GM12878 (cell line): ENCODE results near the gene FTSJ1. TPM values are rescaled to one million over a fixed set of nuclear protein-coding genes. Genes with fewer than 3 reads are reported as not detected.

Experiments used
- ATAC-seq: fragments of 200-7000 bp; cut with Tn5 transposase; 3 replicates; pipeline ENCODE4 v1.9.1; 2020; ENCODE audit warnings: mild to moderate bottlenecking, moderate library complexity
- BruUV-seq: library from RNA; stranded (reverse); fragments of 400-500 nt; replicated peaks from 2 replicates; lab custom pipeline; 2021; lab: Mats Ljungman, UMichigan
- CTCF ChIA-PET: fragments of 300-600 bp; sonication (Branson Sonifier 250); formaldehyde crosslinking; extraction: SDS; loops from one replicate; lab custom pipeline; 2021; ENCODE audit warnings: inconsistent platforms; lab: Yijun Ruan, JAX
- POLR2A ChIA-PET: fragments of 350-600 bp; formaldehyde crosslinking; extraction: SDS; loops from one replicate; lab custom pipeline; 2021; ENCODE audit warnings: inconsistent platforms; lab: Charles Lee
- RAD21 ChIA-PET: fragments of 300-600 bp; sonication (Branson Sonifier 250); formaldehyde crosslinking; loops from one replicate; lab custom pipeline; 2023; ENCODE audit warnings: antibody characterized with exemption; ENCODE audit not compliant: unreplicated experiment; lab: Charles Lee
- SMC1A ChIA-PET: fragments of 300-600 bp; sonication (Branson Sonifier 250); formaldehyde crosslinking; loops from one replicate; lab custom pipeline; 2023; ENCODE audit not compliant: unreplicated experiment, uncharacterized antibody; lab: Charles Lee
- DNase-seq: peaks from one replicate; pipeline ENCODE4 v3.0.0-alpha.2; 2011; ENCODE audit warnings: low read depth, low spot score
- FAIRE-seq: peaks from 3 replicates; lab custom pipeline; 2011; peaks lifted over from hg19 to GRCh38; lab: Jason Lieb, UNC
- H2AFZ ChIP-seq: 2 replicates; pipeline ENCODE4 v1.6.0; 2011; ENCODE audit warnings: low read depth, low read length, control low read depth; ENCODE audit not compliant: control insufficient read depth
- H3K27ac ChIP-seq: 2 replicates; pipeline ENCODE4 v1.5.1; 2011; ENCODE audit warnings: control low read depth; ENCODE audit not compliant: control insufficient read depth, insufficient read depth
- H3K27me3 ChIP-seq, 2 experiments: replicated peaks in 1 of 2; 2 replicates each; pipeline versions ENCODE4 v1.6.0 to v1.6.1; 2011; ENCODE audit warnings: low read length in 1 of 2; ENCODE audit not compliant: control insufficient read depth in 2 of 2, insufficient read depth in 2 of 2
- H3K36me3 ChIP-seq, 2 experiments: 2 replicates each; pipeline ENCODE4 v1.5.1; 2011; ENCODE audit warnings: low read length in 1 of 2; ENCODE audit not compliant: control insufficient read depth in 2 of 2, insufficient read depth in 2 of 2
- H3K4me1 ChIP-seq: 2 replicates; pipeline ENCODE4 v1.6.1; 2011; ENCODE audit warnings: mild to moderate bottlenecking, low read length, moderate library complexity, mixed read lengths; ENCODE audit not compliant: control insufficient read depth, insufficient read depth
- H3K4me2 ChIP-seq: 2 replicates; pipeline ENCODE4 v1.6.0; 2011; ENCODE audit warnings: control low read depth; ENCODE audit not compliant: control insufficient read depth, insufficient read depth
- H3K4me3 ChIP-seq: fragments of 200-600 bp; sonication (generic); 2 replicates; pipeline ENCODE4 v1.5.1; 2016
- H3K79me2 ChIP-seq: 2 replicates; pipeline ENCODE4 v1.6.0; 2011; ENCODE audit warnings: low read length; ENCODE audit not compliant: control insufficient read depth, insufficient read depth
- H3K9ac ChIP-seq: 2 replicates; pipeline ENCODE4 v1.8.0; 2011; ENCODE audit warnings: low read length, control low read depth, mixed read lengths; ENCODE audit not compliant: control insufficient read depth, insufficient read depth
- H3K9me3 ChIP-seq: replicated peaks from 3 replicates; pipeline ENCODE4 v1.5.1; 2011; ENCODE audit warnings: mild to moderate bottlenecking, low read length; ENCODE audit not compliant: control insufficient read depth, insufficient read depth
- H4K20me1 ChIP-seq: 2 replicates; pipeline ENCODE4 v1.6.0; 2011; ENCODE audit not compliant: control insufficient read depth, insufficient read depth
- CREB1 ChIP-seq: IDR thresholded peaks from 2 replicates; pipeline ENCODE4 v1.6.1; 2012; ENCODE audit warnings: low read depth, mild to moderate bottlenecking, inconsistent platforms
- CREM ChIP-seq: IDR thresholded peaks from 2 replicates; pipeline ENCODE4 v1.6.1; 2014; ENCODE audit warnings: antibody characterized with exemption, low read depth
- EGR1 ChIP-seq, 2 experiments: IDR thresholded peaks; 1 replicate in 1 of 2; 2 replicates in 1 of 2; pipeline ENCODE4 v1.6.1; 2011 to 2012; ENCODE audit warnings: low read depth in 2 of 2, low read length in 2 of 2, borderline replicate concordance in 1 of 2, mild to moderate bottlenecking in 1 of 2, moderate library complexity in 1 of 2
- GATAD2B ChIP-seq: fragments of 450-650 bp; conservative IDR thresholded peaks from 2 replicates; pipeline ENCODE4 v1.6.1; 2017; ENCODE audit warnings: low read depth, mild to moderate bottlenecking, moderate library complexity
- IKZF2 ChIP-seq, 2 experiments: fragments of 450-650 bp; IDR thresholded peaks; 2 replicates each; pipeline ENCODE4 v1.6.1; 2017; ENCODE audit warnings: mild to moderate bottlenecking in 2 of 2, moderate library complexity in 2 of 2
- NFIC ChIP-seq: IDR thresholded peaks from 2 replicates; pipeline ENCODE4 v1.6.1; 2012; ENCODE audit warnings: low read depth, mild to moderate bottlenecking, inconsistent platforms, low read length, moderate library complexity
- NFXL1 ChIP-seq: fragments of 450-650 bp; IDR thresholded peaks from 2 replicates; pipeline ENCODE4 v1.6.1; 2017; ENCODE audit warnings: antibody characterized with exemption, mild to moderate bottlenecking, borderline replicate concordance
- NFYA ChIP-seq: IDR thresholded peaks from 2 replicates; pipeline ENCODE4 v1.6.1; 2011; ENCODE audit warnings: low read depth, mild to moderate bottlenecking, low read length, improper control_type of control experiment, borderline replicate concordance
- RELA ChIP-seq: fragments of 450-650 bp; IDR thresholded peaks from 2 replicates; pipeline ENCODE4 v1.8.0; 2014; ENCODE audit warnings: borderline replicate concordance; ENCODE audit not compliant: partially characterized antibody
- TAF1 ChIP-seq: IDR thresholded peaks from 2 replicates; pipeline ENCODE4 v1.6.1; 2011; ENCODE audit warnings: mild to moderate bottlenecking, low read depth, low read length, borderline replicate concordance
- WGBS: methylation state at CpG from one replicate; pipeline ENCODE4 v1.1.6; 2016; ENCODE audit warnings: low lambda C conversion rate; ENCODE audit not compliant: insufficient replicate concordance, insufficient coverage; ENCODE audit errors: missing lambda C conversion rate; 5-methylcytosine and 5-hydroxymethylcytosine counted together
- in situ Hi-C: fragments of 300-500 bp; cut with MboI; formaldehyde crosslinking; loops from 9 replicates; pipeline ENCODE4 v1.14.3; 2018; ENCODE audit warnings: mixed read lengths
- intact Hi-C: fragments of 100-400 bp; cut with micrococcal nuclease; formaldehyde crosslinking; loops from one replicate; pipeline ENCODE4 v1.14.2; 2022; ENCODE audit not compliant: unreplicated experiment
- polyA plus RNA-seq, 11 experiments: library from polyadenylated mRNA; depleted of rRNA in 4 of 11; unstranded in 6 of 11; stranded (reverse) in 5 of 11; fragments of >200 nt; fragmentation: Nextera tagmentation in 4 of 11; fragmentation: Illumina TruSeq in 1 of 11; extraction: Ambion mirVana in 4 of 11; extraction: Trizol in 1 of 11; gene quantifications; 1 replicate in 1 of 11; 2 replicates in 10 of 11; pipeline versions ENCODE4 v1.2.1 to v1.2.3, GENCODE V29; 2011 to 2016; ENCODE audit warnings: inconsistent platforms in 2 of 11, missing spikeins in 2 of 11, low read depth in 1 of 11
- total RNA-seq, 4 experiments: library from RNA; depleted of rRNA in 3 of 4; stranded (reverse); fragments of >200 nt in 3 of 4; fragmentation: Illumina TruSeq in 1 of 4; extraction: Trizol in 1 of 4; gene quantifications; 2 replicates each; pipeline versions ENCODE4 v1.2.1 to v1.2.3, GENCODE V29; 2013 to 2021
- TF ChIP-seq, protein P1 (sequence below): fragments of 450-650 bp; IDR thresholded peaks from 2 replicates; pipeline ENCODE4 v1.6.1; 2014; ENCODE audit warnings: mild to moderate bottlenecking
- TF ChIP-seq, protein P2 (sequence below): fragments of 150-350 bp; IDR thresholded peaks from 2 replicates; pipeline ENCODE4 v1.6.1; 2014; ENCODE audit warnings: mild to moderate bottlenecking, low read depth, low read length
- TF ChIP-seq, protein P3 (sequence below): fragments of 450-650 bp; IDR thresholded peaks from 2 replicates; pipeline ENCODE4 v1.6.1; 2017; ENCODE audit warnings: borderline replicate concordance
- TF ChIP-seq, protein P4 (sequence below): IDR thresholded peaks from 2 replicates; pipeline ENCODE4 v1.6.1; 2012; ENCODE audit warnings: low read length, inconsistent platforms
- TF ChIP-seq, protein P5 (sequence below): fragments of 450-650 bp; formaldehyde crosslinking; IDR thresholded peaks from 2 replicates; pipeline ENCODE4 v1.5.0; 2022; ENCODE audit warnings: mild to moderate bottlenecking, missing genetic modification characterization

Gene FTSJ1
- total and polyA plus RNA-seq, 10 of the 15 experiments (the other 5 are each of a cell fraction or from before 2014, with no cell fraction given): 8.8 to 87.8 (median 57.9) TPM

DNA sequence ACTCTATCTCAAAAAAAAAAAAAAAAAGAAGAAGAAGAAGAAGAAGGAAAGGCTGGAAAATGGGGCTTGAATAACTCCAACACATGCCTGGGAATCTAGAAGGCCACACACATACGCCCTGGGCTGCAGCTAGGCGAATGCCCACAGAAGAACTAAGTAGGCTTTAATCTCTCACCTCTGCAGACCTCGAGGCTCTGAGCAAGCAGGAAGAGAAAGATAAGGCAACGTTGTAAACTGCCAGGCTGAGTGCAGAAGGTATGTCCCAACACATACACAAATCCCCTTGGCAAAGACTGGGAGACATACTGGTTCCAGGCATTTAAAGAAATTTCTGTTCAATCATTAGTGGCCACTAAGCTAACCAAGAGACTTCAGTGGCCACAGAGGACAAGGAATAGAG is 24.3 kb upstream of the FTSJ1 start:
- no TSS peak for BruUV-seq
- 53% methylated on average over 4 of the region's 4 CpGs for WGBS
- H3K9me3 ChIP-seq: no peaks in the 10 kb centered on the region
- H3K36me3 ChIP-seq: no peaks in the 10 kb centered on the region
- no peaks in the 10 kb centered on the region for H3K4me1 ChIP-seq
- H2AFZ ChIP-seq: no peak overlapping the region
- no peaks in the 10 kb centered on the region for H3K79me2 ChIP-seq
- ChIA-PET RAD21 (no interaction called here), CTCF (interaction anchor here (1.0 kb wide), 1 partner anchor 135 kb away, joined by 3 read pairs; no protein-coding TSS in a partner anchor), SMC1A (no interaction called here), POLR2A (no interaction called here)
- H3K4me2 ChIP-seq: no peak overlapping the region
- FAIRE-seq (no peak), DNase-seq (no peak), ATAC-seq (no peak)
- H3K27me3 ChIP-seq: no peaks in the 10 kb centered on the region
- in situ Hi-C loops: no loop called here
- intact Hi-C loops: no loop called here
- H3K27ac ChIP-seq: no peak overlapping the region
- H3K4me3 ChIP-seq: no peak overlapping the region
- no peaks in the 10 kb centered on the region for H4K20me1 ChIP-seq
- H3K9ac ChIP-seq: no peak overlapping the region
- TF ChIP-seq IKZF2 (IDR thresholded peaks at IDR 0.05) (no peak), NFYA (no peak), GATAD2B (no peak), CREM (no peak), NFXL1 (no peak), EGR1 (IDR thresholded peaks at IDR 0.05; ENCODE audit: borderline replicate concordance in 1 of 2, low read depth in 2 of 2, low read length in 2 of 2) (no peak), CREB1 (no peak), NFIC (no peak), TAF1 (no peak), RELA (no peak)
- TF ChIP-seq, protein P1, sequence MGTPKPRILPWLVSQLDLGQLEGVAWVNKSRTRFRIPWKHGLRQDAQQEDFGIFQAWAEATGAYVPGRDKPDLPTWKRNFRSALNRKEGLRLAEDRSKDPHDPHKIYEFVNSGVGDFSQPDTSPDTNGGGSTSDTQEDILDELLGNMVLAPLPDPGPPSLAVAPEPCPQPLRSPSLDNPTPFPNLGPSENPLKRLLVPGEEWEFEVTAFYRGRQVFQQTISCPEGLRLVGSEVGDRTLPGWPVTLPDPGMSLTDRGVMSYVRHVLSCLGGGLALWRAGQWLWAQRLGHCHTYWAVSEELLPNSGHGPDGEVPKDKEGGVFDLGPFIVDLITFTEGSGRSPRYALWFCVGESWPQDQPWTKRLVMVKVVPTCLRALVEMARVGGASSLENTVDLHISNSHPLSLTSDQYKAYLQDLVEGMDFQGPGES: no peak
- TF ChIP-seq, protein P2, sequence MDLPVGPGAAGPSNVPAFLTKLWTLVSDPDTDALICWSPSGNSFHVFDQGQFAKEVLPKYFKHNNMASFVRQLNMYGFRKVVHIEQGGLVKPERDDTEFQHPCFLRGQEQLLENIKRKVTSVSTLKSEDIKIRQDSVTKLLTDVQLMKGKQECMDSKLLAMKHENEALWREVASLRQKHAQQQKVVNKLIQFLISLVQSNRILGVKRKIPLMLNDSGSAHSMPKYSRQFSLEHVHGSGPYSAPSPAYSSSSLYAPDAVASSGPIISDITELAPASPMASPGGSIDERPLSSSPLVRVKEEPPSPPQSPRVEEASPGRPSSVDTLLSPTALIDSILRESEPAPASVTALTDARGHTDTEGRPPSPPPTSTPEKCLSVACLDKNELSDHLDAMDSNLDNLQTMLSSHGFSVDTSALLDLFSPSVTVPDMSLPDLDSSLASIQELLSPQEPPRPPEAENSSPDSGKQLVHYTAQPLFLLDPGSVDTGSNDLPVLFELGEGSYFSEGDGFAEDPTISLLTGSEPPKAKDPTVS: no peak
- TF ChIP-seq, protein P3, sequence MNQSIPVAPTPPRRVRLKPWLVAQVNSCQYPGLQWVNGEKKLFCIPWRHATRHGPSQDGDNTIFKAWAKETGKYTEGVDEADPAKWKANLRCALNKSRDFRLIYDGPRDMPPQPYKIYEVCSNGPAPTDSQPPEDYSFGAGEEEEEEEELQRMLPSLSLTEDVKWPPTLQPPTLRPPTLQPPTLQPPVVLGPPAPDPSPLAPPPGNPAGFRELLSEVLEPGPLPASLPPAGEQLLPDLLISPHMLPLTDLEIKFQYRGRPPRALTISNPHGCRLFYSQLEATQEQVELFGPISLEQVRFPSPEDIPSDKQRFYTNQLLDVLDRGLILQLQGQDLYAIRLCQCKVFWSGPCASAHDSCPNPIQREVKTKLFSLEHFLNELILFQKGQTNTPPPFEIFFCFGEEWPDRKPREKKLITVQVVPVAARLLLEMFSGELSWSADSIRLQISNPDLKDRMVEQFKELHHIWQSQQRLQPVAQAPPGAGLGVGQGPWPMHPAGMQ: no peak
- TF ChIP-seq, protein P4, sequence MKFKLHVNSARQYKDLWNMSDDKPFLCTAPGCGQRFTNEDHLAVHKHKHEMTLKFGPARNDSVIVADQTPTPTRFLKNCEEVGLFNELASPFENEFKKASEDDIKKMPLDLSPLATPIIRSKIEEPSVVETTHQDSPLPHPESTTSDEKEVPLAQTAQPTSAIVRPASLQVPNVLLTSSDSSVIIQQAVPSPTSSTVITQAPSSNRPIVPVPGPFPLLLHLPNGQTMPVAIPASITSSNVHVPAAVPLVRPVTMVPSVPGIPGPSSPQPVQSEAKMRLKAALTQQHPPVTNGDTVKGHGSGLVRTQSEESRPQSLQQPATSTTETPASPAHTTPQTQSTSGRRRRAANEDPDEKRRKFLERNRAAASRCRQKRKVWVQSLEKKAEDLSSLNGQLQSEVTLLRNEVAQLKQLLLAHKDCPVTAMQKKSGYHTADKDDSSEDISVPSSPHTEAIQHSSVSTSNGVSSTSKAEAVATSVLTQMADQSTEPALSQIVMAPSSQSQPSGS: no peak
- TF ChIP-seq, protein P5, sequence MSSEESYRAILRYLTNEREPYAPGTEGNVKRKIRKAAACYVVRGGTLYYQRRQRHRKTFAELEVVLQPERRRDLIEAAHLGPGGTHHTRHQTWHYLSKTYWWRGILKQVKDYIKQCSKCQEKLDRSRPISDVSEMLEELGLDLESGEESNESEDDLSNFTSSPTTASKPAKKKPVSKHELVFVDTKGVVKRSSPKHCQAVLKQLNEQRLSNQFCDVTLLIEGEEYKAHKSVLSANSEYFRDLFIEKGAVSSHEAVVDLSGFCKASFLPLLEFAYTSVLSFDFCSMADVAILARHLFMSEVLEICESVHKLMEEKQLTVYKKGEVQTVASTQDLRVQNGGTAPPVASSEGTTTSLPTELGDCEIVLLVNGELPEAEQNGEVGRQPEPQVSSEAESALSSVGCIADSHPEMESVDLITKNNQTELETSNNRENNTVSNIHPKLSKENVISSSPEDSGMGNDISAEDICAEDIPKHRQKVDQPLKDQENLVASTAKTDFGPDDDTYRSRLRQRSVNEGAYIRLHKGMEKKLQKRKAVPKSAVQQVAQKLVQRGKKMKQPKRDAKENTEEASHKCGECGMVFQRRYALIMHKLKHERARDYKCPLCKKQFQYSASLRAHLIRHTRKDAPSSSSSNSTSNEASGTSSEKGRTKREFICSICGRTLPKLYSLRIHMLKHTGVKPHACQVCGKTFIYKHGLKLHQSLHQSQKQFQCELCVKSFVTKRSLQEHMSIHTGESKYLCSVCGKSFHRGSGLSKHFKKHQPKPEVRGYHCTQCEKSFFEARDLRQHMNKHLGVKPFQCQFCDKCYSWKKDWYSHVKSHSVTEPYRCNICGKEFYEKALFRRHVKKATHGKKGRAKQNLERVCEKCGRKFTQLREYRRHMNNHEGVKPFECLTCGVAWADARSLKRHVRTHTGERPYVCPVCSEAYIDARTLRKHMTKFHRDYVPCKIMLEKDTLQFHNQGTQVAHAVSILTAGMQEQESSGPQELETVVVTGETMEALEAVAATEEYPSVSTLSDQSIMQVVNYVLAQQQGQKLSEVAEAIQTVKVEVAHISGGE (CRISPR knock-in tag): no peak
